HepG2 (cell line): ENCODE data around the gene PRRT1B. TPM values are rescaled to one million over a fixed set of nuclear protein-coding genes. Genes with fewer than 3 reads are reported as not detected.
A peak's percentile ranks its signal among the peaks of the same experiment; 100 is the strongest.

Source experiments
- ATAC-seq: fragments of 200-7000 bp; cut with Tn5 transposase; 3 replicates; pipeline ENCODE4 v1.9.1; 2020; ENCODE audit warnings: mild to moderate bottlenecking, moderate library complexity
- BruUV-seq: library from RNA; stranded (reverse); fragments of 400-500 nt; replicated peaks from 2 replicates; lab custom pipeline; 2021; lab: Mats Ljungman, UMichigan
- CTCF ChIA-PET: fragments of 300-600 bp; formaldehyde crosslinking; extraction: SDS; loops from one replicate; lab custom pipeline; 2021; ENCODE audit warnings: low total read pairs, inconsistent platforms, low intra/inter-chr PET ratio; lab: Yijun Ruan, JAX
- POLR2A ChIA-PET: fragments of 350-600 bp; sonication (Branson Sonifier 250); formaldehyde crosslinking; loops from one replicate; lab custom pipeline; 2020; ENCODE audit warnings: antibody characterized with exemption, inconsistent platforms; lab: Yijun Ruan, JAX
- DNase-seq: peaks from one replicate; pipeline ENCODE4 v3.0.0-alpha.2; 2015; ENCODE audit warnings: low spot score
- FAIRE-seq: peaks from 3 replicates; lab custom pipeline; 2011; peaks lifted over from hg19 to GRCh38; lab: Jason Lieb, UNC
- H2AFZ ChIP-seq: one replicate; pipeline ENCODE4 v1.6.1; 2011; ENCODE audit warnings: low read length, inconsistent platforms
- H3K27ac ChIP-seq: fragments of 300-600 bp; 3 replicates; pipeline ENCODE4 v1.8.0; 2011; ENCODE audit warnings: mixed run types, mild to moderate bottlenecking, mixed read lengths, low read length, inconsistent platforms; ENCODE audit not compliant: insufficient read depth; ENCODE audit errors: extremely low read length
- H3K27me3 ChIP-seq, 2 experiments: fragments of 200-600 bp in 1 of 2; 2 replicates in 1 of 2; 3 replicates in 1 of 2; pipeline versions ENCODE4 v1.6.0 to v1.8.0; 2011; ENCODE audit warnings: low read length in 2 of 2, mild to moderate bottlenecking in 2 of 2, moderate library complexity in 2 of 2, inconsistent platforms in 1 of 2; ENCODE audit not compliant: insufficient read depth in 2 of 2, control insufficient read depth in 1 of 2
- H3K36me3 ChIP-seq, 2 experiments: fragments of 200-600 bp in 1 of 2; replicated peaks in 1 of 2; 2 replicates in 1 of 2; 3 replicates in 1 of 2; pipeline versions ENCODE4 v1.5.1 to v1.8.0; 2011; ENCODE audit warnings: low read length in 2 of 2, inconsistent platforms in 1 of 2; ENCODE audit not compliant: insufficient read depth in 2 of 2, control insufficient read depth in 1 of 2
- H3K4me1 ChIP-seq: 2 replicates; pipeline ENCODE4 v1.5.1; 2012; ENCODE audit warnings: low read length, inconsistent platforms; ENCODE audit not compliant: insufficient read depth
- H3K4me2 ChIP-seq: 2 replicates; pipeline ENCODE4 v1.6.0; 2011; ENCODE audit warnings: low read depth, low read length, inconsistent platforms
- H3K4me3 ChIP-seq, 3 experiments: fragments of 200-600 bp in 1 of 3; sonication (generic), shearing (Covaris generic) in 1 of 3; replicated peaks in 1 of 3; 2 replicates each; pipeline ENCODE4 v1.5.1; 2011 to 2016; ENCODE audit warnings: low read length in 3 of 3, inconsistent platforms in 2 of 3, low read depth in 2 of 3, mild to moderate bottlenecking in 2 of 3, control low read depth in 1 of 3, mixed read lengths in 1 of 3; ENCODE audit not compliant: insufficient read depth in 1 of 3
- H3K79me2 ChIP-seq: one replicate; pipeline ENCODE4 v1.6.1; 2011; ENCODE audit warnings: low read length, inconsistent platforms; ENCODE audit not compliant: insufficient read depth
- H3K9ac ChIP-seq: 2 replicates; pipeline ENCODE4 v1.6.0; 2011; ENCODE audit warnings: mild to moderate bottlenecking, low read depth, low read length, inconsistent platforms; ENCODE audit not compliant: insufficient read depth
- H3K9me3 ChIP-seq: 2 replicates; pipeline ENCODE4 v1.5.1; 2012; ENCODE audit warnings: mild to moderate bottlenecking, low read length
- H4K20me1 ChIP-seq: 2 replicates; pipeline ENCODE4 v1.6.0; 2011; ENCODE audit warnings: inconsistent platforms, mild to moderate bottlenecking, low read length, moderate library complexity; ENCODE audit not compliant: insufficient read depth
- BCL6 ChIP-seq: IDR thresholded peaks from 2 replicates; pipeline ENCODE4 v1.6.1; 2016; ENCODE audit warnings: missing genetic modification reagents, missing compliant biosample characterization
- CTCF ChIP-seq: sonication (generic); formaldehyde crosslinking; IDR thresholded peaks from 2 replicates; pipeline ENCODE4 v1.5.0; 2020; ENCODE audit warnings: mild to moderate bottlenecking, missing genetic modification reagents, moderate library complexity
- GLI4 ChIP-seq: sonication (generic); formaldehyde crosslinking; IDR thresholded peaks from 2 replicates; pipeline ENCODE4 v1.5.1; 2020; ENCODE audit warnings: missing genetic modification reagents, mild to moderate bottlenecking, moderate library complexity, borderline replicate concordance
- KAT7 ChIP-seq: IDR thresholded peaks from 2 replicates; pipeline ENCODE4 v1.6.1; 2018; ENCODE audit warnings: borderline replicate concordance, missing compliant biosample characterization
- MBNL3 ChIP-seq: fragments of 250-450 bp; sonication (Bioruptor Pico); conservative IDR thresholded peaks from 2 replicates; pipeline ENCODE4 v1.8.0; 2022; ENCODE audit warnings: mild to moderate bottlenecking, inconsistent platforms
- RXRA ChIP-seq: sonication (generic); formaldehyde crosslinking; IDR thresholded peaks from 2 replicates; pipeline ENCODE4 v1.5.1; 2020; ENCODE audit warnings: missing genetic modification reagents
- SMAD9 ChIP-seq: sonication (generic); formaldehyde crosslinking; IDR thresholded peaks from 2 replicates; pipeline ENCODE4 v1.5.1; 2020; ENCODE audit warnings: mild to moderate bottlenecking, missing genetic modification reagents
- SOX6 ChIP-seq, 2 experiments: fragments of 450-650 bp in 1 of 2; sonication (generic) in 1 of 2; formaldehyde crosslinking in 1 of 2; IDR thresholded peaks; 2 replicates each; pipeline versions ENCODE4 v1.4.0 to v1.6.1; 2017 to 2020; ENCODE audit warnings: antibody characterized with exemption in 1 of 2, mild to moderate bottlenecking in 1 of 2, missing genetic modification reagents in 1 of 2
- SPEN ChIP-seq: sonication (generic); formaldehyde crosslinking; IDR thresholded peaks from 2 replicates; pipeline ENCODE4 v1.5.1; 2020; ENCODE audit warnings: low read depth, mild to moderate bottlenecking, missing genetic modification reagents
- ZBTB38 ChIP-seq: sonication (generic); formaldehyde crosslinking; IDR thresholded peaks from 2 replicates; pipeline ENCODE4 v1.5.1; 2020; ENCODE audit warnings: mild to moderate bottlenecking, missing genetic modification reagents
- ZMAT3 ChIP-seq: sonication (generic); formaldehyde crosslinking; conservative IDR thresholded peaks from 2 replicates; pipeline ENCODE4 v1.7.0; 2021; ENCODE audit warnings: missing genetic modification reagents
- ZNF121 ChIP-seq: sonication (generic); formaldehyde crosslinking; IDR thresholded peaks from 2 replicates; pipeline ENCODE4 v1.5.0; 2020; ENCODE audit warnings: mild to moderate bottlenecking, missing genetic modification reagents
- ZNF460 ChIP-seq: sonication (generic); formaldehyde crosslinking; IDR thresholded peaks from 2 replicates; pipeline ENCODE4 v1.5.1; 2020; ENCODE audit warnings: missing genetic modification reagents, mild to moderate bottlenecking, borderline replicate concordance
- ZNF576 ChIP-seq: sonication (generic); formaldehyde crosslinking; IDR thresholded peaks from 2 replicates; pipeline ENCODE4 v1.4.0; 2020; ENCODE audit warnings: mild to moderate bottlenecking, missing genetic modification reagents
- ZSCAN25 ChIP-seq: sonication (generic); formaldehyde crosslinking; IDR thresholded peaks from 2 replicates; pipeline ENCODE4 v1.8.0; 2022; ENCODE audit warnings: mild to moderate bottlenecking, missing genetic modification reagents
- WGBS: methylation state at CpG from one replicate; pipeline ENCODE4 v1.1.6; 2017; ENCODE audit warnings: low lambda C conversion rate; 5-methylcytosine and 5-hydroxymethylcytosine counted together
- in situ Hi-C: cut with HindIII; loops from 2 replicates; pipeline ENCODE4 v1.10.0; 2017; ENCODE audit warnings: low pct_unique_long_range_greater_than_20kb; ENCODE audit not compliant: extremely low pct_ligation_motif_present
- intact Hi-C: fragments of 100-400 bp; cut with micrococcal nuclease; formaldehyde crosslinking; loops from one replicate; pipeline ENCODE4 v1.10.0; 2022; ENCODE audit not compliant: unreplicated experiment
- polyA plus RNA-seq, 8 experiments: library from polyadenylated mRNA; depleted of rRNA in 3 of 8; stranded (reverse) in 7 of 8; unstranded in 1 of 8; fragments of >200 nt; fragmentation: Illumina TruSeq in 4 of 8; extraction: Trizol in 4 of 8; gene quantifications; 2 replicates each; pipeline versions ENCODE4 v1.2.1 to v1.2.3, GENCODE V29; 2011 to 2016; ENCODE audit warnings: low read depth in 4 of 8, missing spikeins in 1 of 8, mixed read lengths in 1 of 8; ENCODE audit not compliant: insufficient read depth in 1 of 8
- total RNA-seq, 5 experiments: library from RNA; depleted of rRNA; stranded (reverse); fragments of >200 nt; fragmentation: Illumina TruSeq; extraction: Trizol; gene quantifications; 2 replicates each; pipeline ENCODE4 v1.2.3, GENCODE V29; 2016; ENCODE audit warnings: low read depth in 1 of 5

PRRT1B gene
- total and polyA plus RNA-seq, 2 of the 13 experiments (the other 11 are each of a cell fraction or from before 2014, with no cell fraction given), result not detected

DNA sequence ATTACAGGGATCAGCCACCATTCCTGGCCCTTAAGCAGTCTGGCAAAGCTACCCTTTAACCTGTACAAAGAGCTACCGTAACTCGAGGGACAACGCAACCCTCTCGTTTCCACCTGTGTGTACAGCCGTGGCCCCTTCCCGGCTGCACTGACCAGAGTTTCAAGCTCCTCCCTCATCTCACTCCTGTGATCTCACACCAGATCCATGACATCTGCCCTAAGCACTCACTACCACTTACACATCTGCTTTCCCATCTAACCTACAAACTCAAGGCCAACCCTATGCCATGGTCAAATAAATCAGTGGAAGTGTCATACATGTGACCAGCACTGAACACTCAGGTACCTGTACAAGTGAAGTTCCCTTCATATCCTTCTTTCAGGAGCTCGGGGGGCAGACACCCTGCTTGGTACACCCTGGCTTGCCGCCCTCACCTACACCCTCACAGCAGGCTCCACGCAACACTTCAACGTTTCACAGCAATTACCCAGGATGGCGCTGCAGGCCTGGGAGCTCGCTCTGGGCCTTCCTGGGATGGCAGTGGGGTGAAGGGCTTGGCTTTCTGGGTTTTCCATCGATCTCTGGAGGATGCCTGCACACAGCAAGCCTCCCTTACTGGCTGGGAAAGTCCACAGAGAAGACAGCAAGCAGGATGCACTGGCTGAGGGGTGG lies 61.7 kb downstream of the PRRT1B start (continued):
- TF ChIP-seq SPEN (CRISPR knock-in tag), result 0 out of 2 replicates have a peak, but pooled peaks have one; percentile 29
- TF ChIP-seq ZNF460 (CRISPR knock-in tag), result no peak
- 0 out of 2 replicates have a peak, but pooled peaks have one; percentile 72 for TF ChIP-seq SMAD9
- TF ChIP-seq ZNF121, result peak; percentile 50; the same call in 1 of the 2 replicates
- TF ChIP-seq GLI4 (CRISPR knock-in tag), result 0 out of 2 replicates have a peak, but pooled peaks have one; percentile 4
- peak; percentile 88 for TF ChIP-seq ZBTB38 (CRISPR knock-in tag)
- TF ChIP-seq BCL6 (CRISPR knock-in tag), result 0 out of 2 replicates have a peak, but pooled peaks have one; percentile 6
- TF ChIP-seq RXRA (CRISPR knock-in tag), result 0 out of 2 replicates have a peak, but pooled peaks have one; percentile 28
- TF ChIP-seq CTCF (CRISPR knock-in tag), result 0 out of 2 replicates have a peak, but pooled peaks have one; percentile 13

DNA sequence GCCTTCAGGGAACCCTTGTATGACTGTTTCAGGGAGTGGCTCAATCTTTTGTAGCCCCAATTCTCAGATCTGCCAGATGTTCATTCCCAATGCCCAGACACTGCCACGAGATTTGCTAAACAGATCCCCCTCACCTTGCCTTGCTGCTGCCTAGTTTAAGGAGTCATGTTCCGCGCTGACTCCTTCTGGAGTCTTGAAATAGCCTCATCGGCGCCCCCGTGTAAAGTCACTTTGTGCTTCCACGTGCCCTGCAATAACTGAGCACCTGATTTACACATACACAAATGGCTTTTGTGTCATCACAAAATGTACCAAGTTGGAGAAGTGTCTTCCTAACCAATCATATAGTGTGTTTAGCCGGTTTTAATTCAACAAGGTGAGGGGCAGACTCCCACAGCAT lies 62.3 kb downstream of the PRRT1B start:
- WGBS, result 89% methylated on average over 7 of the region's 8 CpGs

More for the DNA sequence above, 62.3 kb downstream of the PRRT1B start:
- Histone ChIP-seq H3K27me3 (no peaks in the 10 kb centered on the region), H3K4me2 (no peak overlapping the region), H2AFZ (no peak overlapping the region), H3K79me2 (no peaks in the 10 kb centered on the region), H4K20me1 (no peaks in the 10 kb centered on the region), H3K36me3 (peaks cover 3 to 5% of the 10 kb centered on the region in 2 experiments; a peak in 4 of 5 replicates), H3K4me3 (no peak overlapping the region), H3K4me1 (peaks cover 70% of the 10 kb centered on the region), H3K9me3 (no peaks in the 10 kb centered on the region), H3K27ac (peak overlapping the region; percentile 86), H3K9ac (peak overlapping the region; percentile 69; the same call in 1 of the 2 replicates)
- TF ChIP-seq ZNF576, result 0 out of 2 replicates have a peak, but pooled peaks have one; percentile 21
- no peak for TF ChIP-seq KAT7 (CRISPR knock-in tag)
- 0 out of 2 replicates have a peak, but pooled peaks have one; percentile 8 for TF ChIP-seq ZSCAN25
- no peak for TF ChIP-seq MBNL3
- TF ChIP-seq ZMAT3 (CRISPR knock-in tag), result 0 out of 2 replicates have a peak, but pooled peaks have one; percentile 15
- TF ChIP-seq SOX6 (IDR thresholded peaks at IDR 0.05), result no peak
- TF ChIP-seq SOX6 (CRISPR knock-in tag; IDR thresholded peaks at IDR 0.05), result 0 out of 2 replicates have a peak, but pooled peaks have one; percentile 6
- no TSS peak for BruUV-seq
- intact Hi-C loops (loop anchor here (2.0 to 5.0 kb wide), 2 partner anchors 50 to 127 kb away; no protein-coding TSS in a partner anchor), in situ Hi-C loops (no loop called here)
- DNase-seq (no peak), ATAC-seq (no peak), FAIRE-seq (no peak)
- ChIA-PET CTCF (interaction anchor here (1.6 kb wide), 1 partner anchor 133 kb away, joined by 6 read pairs; the partner anchor contains the start of gene RAPGEF1), POLR2A (interaction anchor here (1.0 to 2.5 kb wide), 4 partner anchors 10 to 124 kb away, joined by 4 to 36 read pairs (median 12); no protein-coding TSS in a partner anchor)
